ENCODE data around the gene SPON2. TPM values are rescaled to one million over a fixed set of nuclear protein-coding genes. Genes with fewer than 3 reads are reported as not detected.

SPON2 gene
- total RNA-seq, 4 donors from 2014 or later: 39.3 to 91.0 (median 45.5) TPM

DNA sequence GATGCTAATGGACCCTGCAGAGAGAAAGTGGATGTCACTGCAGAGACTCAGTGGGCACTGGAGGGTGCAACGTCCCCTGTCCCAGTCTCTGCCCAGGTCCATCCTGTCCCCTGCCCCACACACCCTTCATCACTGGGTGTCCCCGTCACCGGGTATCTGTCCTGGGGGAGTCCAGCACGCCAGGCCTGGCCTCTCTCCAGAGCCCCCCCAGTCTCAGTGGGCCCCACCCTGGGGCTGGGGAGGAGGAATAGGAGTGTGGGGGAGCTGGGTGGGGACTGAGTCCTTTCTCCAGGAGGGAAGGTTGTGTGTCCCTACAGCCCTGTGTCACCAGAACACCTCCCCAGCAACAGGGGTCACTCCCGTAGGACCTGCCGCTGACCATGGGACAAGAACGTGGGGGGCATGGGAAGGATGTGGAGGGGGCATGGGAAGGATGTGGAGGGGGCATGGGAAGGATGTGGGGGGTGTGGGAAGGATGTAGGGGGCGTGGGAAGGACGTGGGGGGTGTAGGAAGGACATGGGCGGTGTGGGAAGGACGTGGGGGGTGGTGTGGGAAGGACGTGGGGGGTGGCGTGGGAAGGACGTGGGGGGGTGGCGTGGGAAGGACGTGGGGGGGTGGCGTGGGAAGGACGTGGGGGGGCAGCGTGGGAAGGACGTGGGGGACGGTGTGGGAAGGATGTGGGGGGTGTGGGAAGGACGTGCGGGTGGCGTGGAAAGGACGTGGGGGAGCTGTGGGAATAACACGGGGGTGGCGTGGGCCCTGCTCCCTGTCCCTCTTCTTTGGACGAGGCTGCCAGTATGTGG lies 21.0 kb upstream of the SPON2 start:
- H3K27ac ChIP-seq: peak overlapping the region; percentile 85 to 94 (median 91)
- no peaks in the 10 kb centered on the region for H3K9me3 ChIP-seq
- no peak overlapping the region for H3K4me3 ChIP-seq
- no peaks in the 10 kb centered on the region for H3K36me3 ChIP-seq
- peak in 1 of 2 donors; percentile 8 for DNase-seq (ENCODE audit: low spot score in 2 of 2)
- 39 to 54% methylated on average over 20 to 24 of the region's 28 CpGs for WGBS, 2 donors
- peaks cover 0 to 52% (median 26%) of the 10 kb centered on the region in 4 donors for H3K4me1 ChIP-seq
- TF ChIP-seq, protein P1, sequence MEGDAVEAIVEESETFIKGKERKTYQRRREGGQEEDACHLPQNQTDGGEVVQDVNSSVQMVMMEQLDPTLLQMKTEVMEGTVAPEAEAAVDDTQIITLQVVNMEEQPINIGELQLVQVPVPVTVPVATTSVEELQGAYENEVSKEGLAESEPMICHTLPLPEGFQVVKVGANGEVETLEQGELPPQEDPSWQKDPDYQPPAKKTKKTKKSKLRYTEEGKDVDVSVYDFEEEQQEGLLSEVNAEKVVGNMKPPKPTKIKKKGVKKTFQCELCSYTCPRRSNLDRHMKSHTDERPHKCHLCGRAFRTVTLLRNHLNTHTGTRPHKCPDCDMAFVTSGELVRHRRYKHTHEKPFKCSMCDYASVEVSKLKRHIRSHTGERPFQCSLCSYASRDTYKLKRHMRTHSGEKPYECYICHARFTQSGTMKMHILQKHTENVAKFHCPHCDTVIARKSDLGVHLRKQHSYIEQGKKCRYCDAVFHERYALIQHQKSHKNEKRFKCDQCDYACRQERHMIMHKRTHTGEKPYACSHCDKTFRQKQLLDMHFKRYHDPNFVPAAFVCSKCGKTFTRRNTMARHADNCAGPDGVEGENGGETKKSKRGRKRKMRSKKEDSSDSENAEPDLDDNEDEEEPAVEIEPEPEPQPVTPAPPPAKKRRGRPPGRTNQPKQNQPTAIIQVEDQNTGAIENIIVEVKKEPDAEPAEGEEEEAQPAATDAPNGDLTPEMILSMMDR (IDR thresholded peaks at IDR 0.05): no peak
- TF ChIP-seq EP300 (IDR thresholded peaks at IDR 0.05) (no peak), POLR2A (IDR thresholded peaks at IDR 0.05) (no peak)
- H3K27me3 ChIP-seq: no peaks in the 10 kb centered on the region

DNA sequence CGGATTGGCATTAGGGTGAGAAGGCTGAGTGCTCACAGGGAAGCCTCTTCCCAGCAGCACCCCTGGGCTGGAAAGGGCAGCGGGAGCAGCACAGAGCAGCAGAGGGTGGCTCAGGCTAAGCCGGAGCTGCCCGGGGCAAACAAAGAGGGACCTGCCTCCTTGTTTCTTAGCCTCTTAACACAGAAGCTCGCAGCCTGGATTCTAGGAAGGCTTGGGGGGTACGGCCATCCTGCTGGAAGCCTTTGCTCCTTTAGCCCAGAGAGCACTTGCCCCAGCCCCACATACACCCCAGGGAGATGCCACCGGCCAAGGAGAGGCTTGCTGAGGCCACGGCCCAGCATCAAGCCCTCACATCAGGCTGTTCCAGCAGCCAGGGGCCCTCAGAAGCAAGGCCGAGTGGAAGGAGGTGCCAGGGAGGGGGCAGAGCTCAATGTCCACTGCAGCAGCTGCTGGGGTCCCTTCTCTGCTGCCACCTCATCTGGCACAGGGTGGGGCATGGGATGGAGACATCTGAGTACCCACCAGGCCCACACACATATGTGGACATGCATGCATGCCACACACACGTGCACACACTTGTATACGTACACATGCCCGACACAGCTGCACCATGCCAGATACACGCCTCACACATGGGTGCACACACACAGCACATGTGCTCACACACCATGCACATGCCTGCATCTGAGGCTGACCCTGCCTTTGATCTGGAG lies 20.3 kb upstream of the SPON2 start:
- Histone ChIP-seq H3K4me3 (no peak overlapping the region), H3K36me3 (no peaks in the 10 kb centered on the region), H3K27me3 (no peaks in the 10 kb centered on the region), H3K9me3 (no peaks in the 10 kb centered on the region), H3K4me1 (peaks cover 0 to 52% (median 26%) of the 10 kb centered on the region in 4 donors), H3K27ac (peak overlapping the region; percentile 85 to 94 (median 91))
- TF ChIP-seq EP300 (IDR thresholded peaks at IDR 0.05): no peak
- TF ChIP-seq, protein P1 (IDR thresholded peaks at IDR 0.05): no peak
- no peak for TF ChIP-seq POLR2A (IDR thresholded peaks at IDR 0.05)
- 35 to 44% methylated on average over 10 to 11 of the region's 13 CpGs for WGBS, 2 donors
- peak in 1 of 2 donors; percentile 15 for DNase-seq (ENCODE audit: low spot score in 2 of 2)

DNA sequence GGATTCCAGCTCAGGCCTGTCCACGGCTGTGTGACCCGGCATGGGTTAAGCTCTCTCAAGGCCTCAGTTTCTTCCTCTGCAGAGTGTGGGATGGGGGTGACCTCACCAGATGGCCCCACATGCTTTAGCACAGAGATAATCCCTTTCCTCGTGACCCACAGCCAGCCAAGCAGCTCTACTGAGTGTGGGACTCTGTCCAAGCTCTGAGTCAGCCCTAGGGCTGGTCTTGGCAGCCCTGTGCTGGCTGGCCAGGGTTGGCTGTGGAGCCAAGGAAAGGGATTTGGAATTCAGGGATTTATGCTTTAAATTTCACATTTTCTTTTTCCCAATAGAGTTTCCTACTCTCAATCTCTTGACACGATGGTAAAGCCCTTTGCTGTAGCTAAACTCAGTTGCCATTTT lies 19.7 kb upstream of the SPON2 start:
- Histone ChIP-seq H3K4me3 (no peak overlapping the region), H3K9me3 (no peaks in the 10 kb centered on the region), H3K27ac (peak overlapping the region; percentile 85 to 94 (median 91)), H3K27me3 (no peaks in the 10 kb centered on the region), H3K4me1 (peaks cover 0 to 52% (median 26%) of the 10 kb centered on the region in 4 donors), H3K36me3 (no peaks in the 10 kb centered on the region)
- WGBS, 2 donors: 13 to 20% methylated on average over 2 of the region's 4 CpGs
- DNase-seq (ENCODE audit: low spot score in 2 of 2): peak; percentile 81 to 88
- peak; percentile 52 to 91 for TF ChIP-seq EP300 (IDR thresholded peaks at IDR 0.05)
- TF ChIP-seq, protein P1 (IDR thresholded peaks at IDR 0.05): peak in 1 of 5 experiments; percentile 17
- TF ChIP-seq POLR2A (IDR thresholded peaks at IDR 0.05): no peak

DNA sequence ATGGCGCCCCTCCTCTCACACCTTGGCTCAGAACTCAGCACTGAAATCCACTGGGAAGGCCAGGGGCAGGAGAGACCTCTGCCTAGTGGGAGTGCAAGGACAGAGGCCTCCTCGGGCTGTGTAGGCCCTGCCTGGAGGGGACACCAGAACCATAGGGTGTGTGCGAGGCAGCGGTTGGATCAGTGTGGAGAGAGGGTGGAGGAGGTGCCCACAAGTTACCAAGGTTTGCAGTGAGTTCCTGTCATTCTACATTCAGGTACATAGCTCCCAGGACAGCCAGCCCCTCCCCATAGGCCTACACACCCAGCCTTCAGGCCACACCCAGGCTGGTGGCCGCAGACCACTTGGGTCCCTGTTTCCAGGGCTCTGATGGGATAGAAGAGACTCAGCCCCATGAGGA lies 19.2 kb upstream of the SPON2 start:
- no peaks in the 10 kb centered on the region for H3K36me3 ChIP-seq
- peaks cover 0 to 52% (median 26%) of the 10 kb centered on the region in 4 donors for H3K4me1 ChIP-seq
- WGBS, 2 donors: 76 to 86% methylated on average over 1 to 5 of the region's 5 CpGs
- no peak for DNase-seq (ENCODE audit: low spot score in 2 of 2)
- TF ChIP-seq POLR2A (IDR thresholded peaks at IDR 0.05) (no peak), EP300 (IDR thresholded peaks at IDR 0.05) (no peak)
- TF ChIP-seq, protein P1 (IDR thresholded peaks at IDR 0.05): no peak
- H3K9me3 ChIP-seq: no peaks in the 10 kb centered on the region
- H3K27ac ChIP-seq: peak overlapping the region; percentile 85 to 92 (median 90)
- H3K27me3 ChIP-seq: no peaks in the 10 kb centered on the region
- no peak overlapping the region for H3K4me3 ChIP-seq

DNA sequence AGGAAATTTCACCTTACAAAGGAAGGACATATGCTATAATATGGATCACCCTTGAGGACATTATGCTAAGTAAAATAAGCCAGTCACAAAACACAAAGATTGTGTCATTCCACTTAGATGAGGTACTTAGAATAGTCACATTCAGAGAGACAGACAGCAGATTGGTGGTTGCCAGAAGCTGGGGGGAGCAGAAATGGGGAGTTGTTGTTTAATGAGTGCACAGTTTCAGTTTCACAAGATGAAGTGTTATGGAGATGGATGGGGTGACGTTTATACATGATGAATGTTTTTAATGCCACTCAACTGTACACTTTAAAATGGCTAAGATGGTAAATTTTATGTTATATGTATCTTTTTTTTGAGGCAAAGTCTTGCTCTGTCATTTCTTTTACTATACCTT lies 14.8 kb upstream of the SPON2 start:
- 23 to 36% methylated on average over 1 of the region's 1 CpG for WGBS, 2 donors
- no peak overlapping the region for H3K4me3 ChIP-seq
- peaks cover 0 to 36% (median 6%) of the 10 kb centered on the region in 4 donors for H3K4me1 ChIP-seq
- no peaks in the 10 kb centered on the region for H3K27me3 ChIP-seq
- DNase-seq (ENCODE audit: low spot score in 2 of 2): peak in 1 of 2 donors; percentile 7
- peak overlapping the region in 2 of 4 donors; percentile 5 to 61 for H3K27ac ChIP-seq
- no peaks in the 10 kb centered on the region for H3K36me3 ChIP-seq
- TF ChIP-seq, protein P1 (IDR thresholded peaks at IDR 0.05): no peak
- TF ChIP-seq POLR2A (IDR thresholded peaks at IDR 0.05) (no peak), EP300 (IDR thresholded peaks at IDR 0.05) (no peak)
- H3K9me3 ChIP-seq: no peaks in the 10 kb centered on the region

All from tibial nerve (tissue), 4 donors.